ENCODE data around the gene GPS1.

Gene GPS1

DNA sequence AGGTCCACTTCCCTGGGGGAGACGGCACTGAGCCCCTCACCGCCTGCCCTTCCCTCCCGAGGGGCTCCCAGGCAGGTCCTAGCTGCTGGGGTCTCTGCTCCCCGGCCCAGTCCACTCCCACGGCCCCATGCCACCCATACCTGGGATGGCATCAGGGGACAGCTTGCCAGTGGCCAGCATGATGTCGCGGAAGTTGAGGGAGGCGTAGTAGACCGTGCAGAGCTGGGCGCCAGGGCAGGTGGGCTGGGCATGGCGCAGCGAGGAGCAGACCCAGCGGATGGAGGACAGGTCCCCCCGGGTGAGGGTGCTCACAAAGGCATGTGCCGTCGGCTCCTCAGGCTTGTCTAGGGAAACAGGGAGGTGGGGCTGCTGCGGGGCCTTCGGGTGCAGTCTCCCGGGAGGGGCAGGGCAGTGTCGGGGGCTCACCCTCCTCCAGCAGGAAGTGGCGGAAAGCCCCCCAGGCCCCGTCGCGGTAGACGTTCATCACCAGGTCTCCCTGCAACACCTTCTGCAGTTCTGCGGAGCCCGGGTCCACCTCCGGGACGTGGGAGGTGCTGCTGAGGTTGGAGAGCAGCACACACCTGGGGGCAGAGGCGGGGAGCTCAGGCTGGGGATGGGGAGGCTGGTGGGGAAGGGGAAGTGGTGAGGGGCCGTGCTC is 32.8 kb downstream of the GPS1 start:
- no peak overlapping the region for H2AFZ ChIP-seq (ENCODE audit: insufficient read depth, low read length, poor library complexity)
- H3K4me2 ChIP-seq (ENCODE audit: low read length): no peak overlapping the region
- no peak overlapping the region for H3K18ac ChIP-seq (ENCODE audit: low read length)
- no peaks in the 10 kb centered on the region for H3K79me1 ChIP-seq (ENCODE audit: low read length)
- no peak overlapping the region for H2BK12ac ChIP-seq (ENCODE audit: low read length)
- H3K4me3 ChIP-seq (ENCODE audit: low read depth, low read length): no peak overlapping the region
- H4K91ac ChIP-seq (ENCODE audit: low read depth, low read length): no peak overlapping the region
- no peak overlapping the region for H4K12ac ChIP-seq (ENCODE audit: low read depth, low read length)
- DNase-seq: no peak
- no peak overlapping the region for H3K4ac ChIP-seq (ENCODE audit: low read depth, low read length)
- H3K23ac ChIP-seq (ENCODE audit: low read length): no peak overlapping the region
- peaks cover 8% of the 10 kb centered on the region for H3K9me3 ChIP-seq (ENCODE audit: insufficient read depth, low read depth, low read length)
- H3K27ac ChIP-seq (ENCODE audit: low read depth, low read length): no peak overlapping the region
- no CpG with 5 or more reads among the region's 31 CpGs for WGBS (ENCODE audit: extremely low coverage, insufficient coverage, insufficient read length)
- H2AK5ac ChIP-seq (ENCODE audit: low read length): no peak overlapping the region
- H4K8ac ChIP-seq (ENCODE audit: low read depth, low read length): no peak overlapping the region
- no peak overlapping the region for H3K14ac ChIP-seq (ENCODE audit: low read length)
- H3K36me3 ChIP-seq (ENCODE audit: control insufficient read depth in 1 of 2, insufficient read depth in 2 of 2, low read length in 2 of 2): peaks cover 99% of the 10 kb centered on the region in 2 experiments
- H2BK5ac ChIP-seq (ENCODE audit: low read depth, low read length, poor library complexity): no peak overlapping the region
- no peaks in the 10 kb centered on the region for H3K27me3 ChIP-seq (ENCODE audit: insufficient read depth, low read length)
- H3K4me1 ChIP-seq (ENCODE audit: control insufficient read depth in 1 of 2, insufficient read depth in 2 of 2, low read length in 2 of 2): no peaks in the 10 kb centered on the region
- no peaks in the 10 kb centered on the region for H3K79me2 ChIP-seq (ENCODE audit: control insufficient read depth, insufficient read depth, low read length, poor library complexity)
- H3K9ac ChIP-seq (ENCODE audit: low read length): no peak overlapping the region
- no peak overlapping the region for H2BK120ac ChIP-seq (ENCODE audit: insufficient read depth, low read length, poor library complexity)

DNA sequence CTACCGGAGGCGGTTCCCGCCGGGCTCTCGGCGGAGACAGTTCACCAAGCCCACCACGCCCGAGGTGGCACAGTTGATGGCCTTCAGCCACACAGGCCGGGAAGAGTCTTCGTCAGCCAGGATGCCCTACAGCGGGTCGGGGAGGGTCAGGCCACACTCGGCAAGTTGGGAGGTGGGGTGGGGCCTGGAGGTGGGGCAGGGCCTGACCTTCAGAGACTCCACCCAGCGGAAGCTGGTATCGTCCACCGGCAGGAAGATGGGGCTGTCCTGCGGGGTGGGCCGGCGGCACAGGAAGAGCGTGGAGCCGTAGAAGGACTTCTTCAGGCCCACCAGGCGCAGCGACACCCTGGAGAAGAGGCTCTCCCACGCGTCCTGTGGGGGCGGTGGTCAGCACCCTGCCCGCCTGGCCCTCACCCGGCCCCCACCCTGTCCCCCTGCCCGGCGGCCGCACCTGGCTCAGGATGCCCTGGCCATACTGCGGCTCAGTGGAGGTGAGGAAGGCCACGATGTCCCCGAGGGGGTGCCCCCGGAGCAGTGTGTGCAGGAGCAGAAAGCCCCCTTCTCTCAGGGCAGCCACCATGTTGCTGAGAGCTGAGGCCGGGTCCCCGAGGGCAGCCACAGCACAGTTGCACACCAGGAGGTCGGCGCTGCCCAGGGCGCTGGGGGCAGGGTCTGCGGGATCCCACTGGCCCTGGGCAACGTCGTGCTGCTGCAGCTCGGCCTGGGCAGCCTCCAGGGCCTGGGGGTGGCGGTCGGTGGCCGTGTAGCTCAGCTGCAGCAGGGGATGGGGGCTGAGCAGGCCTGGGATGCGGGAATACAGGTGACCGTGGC is 33.5 kb downstream of the GPS1 start:
- no peak overlapping the region for H3K14ac ChIP-seq (ENCODE audit: low read length)
- WGBS (ENCODE audit: extremely low coverage, insufficient coverage, insufficient read length): no CpG with 5 or more reads among the region's 49 CpGs
- no peak overlapping the region for H4K12ac ChIP-seq (ENCODE audit: low read depth, low read length)

DNA sequence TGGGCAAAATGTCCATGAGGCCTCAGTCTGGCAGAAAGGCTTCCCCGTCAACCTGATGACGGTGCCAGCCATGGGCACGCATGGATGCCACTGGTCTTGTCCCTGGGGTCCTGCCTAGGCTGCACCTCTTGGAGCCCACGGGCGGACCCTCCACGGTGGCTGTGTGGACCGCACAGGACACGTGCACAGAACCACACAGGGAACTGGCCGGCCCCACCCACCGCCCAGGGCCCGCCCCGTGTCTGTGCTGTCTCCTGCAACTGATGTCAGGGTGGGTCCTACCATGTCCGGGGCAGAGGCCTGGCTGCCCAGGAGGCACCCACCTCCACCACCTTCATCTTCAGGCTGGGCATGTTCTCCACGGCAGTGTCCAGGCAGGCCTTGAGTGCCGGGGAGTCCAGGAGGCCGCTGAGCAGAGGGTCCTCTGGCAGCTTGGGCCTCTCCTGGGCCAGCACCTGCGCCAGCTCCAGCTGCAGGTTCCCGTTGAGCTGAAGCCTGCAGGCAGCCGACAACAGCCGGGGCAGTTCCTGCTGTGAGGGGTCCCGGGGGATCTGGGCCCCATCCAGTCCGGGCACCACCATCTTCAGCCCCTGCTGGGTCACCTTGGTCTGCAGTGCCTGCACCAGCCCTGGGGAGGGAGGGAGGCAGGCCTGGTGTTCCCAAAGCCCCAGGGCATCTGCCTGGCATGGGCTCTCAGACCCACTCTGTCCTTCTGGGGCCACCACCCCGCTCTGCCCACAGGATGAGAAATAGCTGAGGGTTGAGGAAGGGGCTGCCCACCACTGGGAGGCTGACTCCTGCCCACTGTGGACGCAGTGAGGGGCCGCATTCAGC is 34.5 kb downstream of the GPS1 start:
- Histone ChIP-seq H3K27ac (ENCODE audit: low read depth, low read length) (no peak overlapping the region), H2AK5ac (ENCODE audit: low read length) (no peak overlapping the region), H3K14ac (ENCODE audit: low read length) (no peak overlapping the region), H3K4me1 (ENCODE audit: control insufficient read depth in 1 of 2, insufficient read depth in 2 of 2, low read length in 2 of 2) (no peaks in the 10 kb centered on the region), H3K79me1 (ENCODE audit: low read length) (no peaks in the 10 kb centered on the region), H3K18ac (ENCODE audit: low read length) (no peak overlapping the region), H2AFZ (ENCODE audit: insufficient read depth, low read length, poor library complexity) (no peak overlapping the region), H3K9me3 (ENCODE audit: insufficient read depth, low read depth, low read length) (peaks cover 8% of the 10 kb centered on the region), H2BK120ac (ENCODE audit: insufficient read depth, low read length, poor library complexity) (no peak overlapping the region), H3K9ac (ENCODE audit: low read length) (no peak overlapping the region), H4K8ac (ENCODE audit: low read depth, low read length) (no peak overlapping the region), H3K4me2 (ENCODE audit: low read length) (no peak overlapping the region), H3K27me3 (ENCODE audit: insufficient read depth, low read length) (no peaks in the 10 kb centered on the region), H4K12ac (ENCODE audit: low read depth, low read length) (no peak overlapping the region), H4K91ac (ENCODE audit: low read depth, low read length) (no peak overlapping the region), H2BK5ac (ENCODE audit: low read depth, low read length, poor library complexity) (no peak overlapping the region), H3K79me2 (ENCODE audit: control insufficient read depth, insufficient read depth, low read length, poor library complexity) (no peaks in the 10 kb centered on the region), H3K4ac (ENCODE audit: low read depth, low read length) (no peak overlapping the region), H3K4me3 (ENCODE audit: low read depth, low read length) (no peak overlapping the region), H2BK12ac (ENCODE audit: low read length) (no peak overlapping the region), H3K36me3 (ENCODE audit: control insufficient read depth in 1 of 2, insufficient read depth in 2 of 2, low read length in 2 of 2) (peaks cover 99% of the 10 kb centered on the region in 2 experiments), H3K23ac (ENCODE audit: low read length) (no peak overlapping the region)
- WGBS (ENCODE audit: extremely low coverage, insufficient coverage, insufficient read length): no CpG with 5 or more reads among the region's 25 CpGs
- no peak for DNase-seq

More for the DNA sequence above, 33.5 kb downstream of the GPS1 start:
- no peak overlapping the region for H2BK120ac ChIP-seq (ENCODE audit: insufficient read depth, low read length, poor library complexity)
- H4K8ac ChIP-seq (ENCODE audit: low read depth, low read length): no peak overlapping the region
- peak overlapping the region; percentile 42 for H3K4me3 ChIP-seq (ENCODE audit: low read depth, low read length)
- H3K9ac ChIP-seq (ENCODE audit: low read length): no peak overlapping the region
- no peak overlapping the region for H3K4ac ChIP-seq (ENCODE audit: low read depth, low read length)
- H3K79me2 ChIP-seq (ENCODE audit: control insufficient read depth, insufficient read depth, low read length, poor library complexity): no peaks in the 10 kb centered on the region
- no peaks in the 10 kb centered on the region for H3K4me1 ChIP-seq (ENCODE audit: control insufficient read depth in 1 of 2, insufficient read depth in 2 of 2, low read length in 2 of 2)
- H2BK12ac ChIP-seq (ENCODE audit: low read length): no peak overlapping the region
- H3K36me3 ChIP-seq (ENCODE audit: control insufficient read depth in 1 of 2, insufficient read depth in 2 of 2, low read length in 2 of 2): peaks cover 99 to 100% of the 10 kb centered on the region in 2 experiments
- H3K4me2 ChIP-seq (ENCODE audit: low read length): no peak overlapping the region
- no peak overlapping the region for H2AFZ ChIP-seq (ENCODE audit: insufficient read depth, low read length, poor library complexity)
- peaks cover 8% of the 10 kb centered on the region for H3K9me3 ChIP-seq (ENCODE audit: insufficient read depth, low read depth, low read length)
- H3K27me3 ChIP-seq (ENCODE audit: insufficient read depth, low read length): no peaks in the 10 kb centered on the region
- no peak for DNase-seq
- no peak overlapping the region for H3K18ac ChIP-seq (ENCODE audit: low read length)
- H3K27ac ChIP-seq (ENCODE audit: low read depth, low read length): no peak overlapping the region
- no peak overlapping the region for H2BK5ac ChIP-seq (ENCODE audit: low read depth, low read length, poor library complexity)
- no peak overlapping the region for H2AK5ac ChIP-seq (ENCODE audit: low read length)
- H4K91ac ChIP-seq (ENCODE audit: low read depth, low read length): no peak overlapping the region
- no peak overlapping the region for H3K23ac ChIP-seq (ENCODE audit: low read length)
- H3K79me1 ChIP-seq (ENCODE audit: low read length): no peaks in the 10 kb centered on the region
